ENCODE data around the gene OGDH.
"Not testable (repeated sequence)": the region's sequence is repeated elsewhere in the genome, so short reads cannot be mapped to it uniquely, and the experiment has no call there.

The OGDH gene

DNA sequence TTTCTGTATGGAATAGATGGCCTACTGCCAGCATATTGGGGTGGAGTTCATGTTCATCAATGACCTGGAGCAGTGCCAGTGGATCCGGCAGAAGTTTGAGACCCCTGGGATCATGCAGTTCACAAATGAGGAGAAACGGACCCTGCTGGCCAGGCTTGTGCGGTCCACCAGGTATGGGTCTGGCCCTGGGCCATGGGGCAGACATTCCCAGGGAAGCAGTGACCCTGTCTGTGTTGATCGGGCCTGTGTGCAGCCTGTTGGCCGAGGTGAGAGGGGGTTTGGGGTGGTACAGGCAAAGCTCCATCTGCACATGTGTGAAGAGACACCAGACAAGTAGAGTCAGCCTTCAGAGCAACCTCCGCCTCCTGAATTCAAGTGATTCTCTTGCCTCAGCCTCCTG lies 67.3 kb downstream of the OGDH start:
- no peak for DNase-seq

DNA sequence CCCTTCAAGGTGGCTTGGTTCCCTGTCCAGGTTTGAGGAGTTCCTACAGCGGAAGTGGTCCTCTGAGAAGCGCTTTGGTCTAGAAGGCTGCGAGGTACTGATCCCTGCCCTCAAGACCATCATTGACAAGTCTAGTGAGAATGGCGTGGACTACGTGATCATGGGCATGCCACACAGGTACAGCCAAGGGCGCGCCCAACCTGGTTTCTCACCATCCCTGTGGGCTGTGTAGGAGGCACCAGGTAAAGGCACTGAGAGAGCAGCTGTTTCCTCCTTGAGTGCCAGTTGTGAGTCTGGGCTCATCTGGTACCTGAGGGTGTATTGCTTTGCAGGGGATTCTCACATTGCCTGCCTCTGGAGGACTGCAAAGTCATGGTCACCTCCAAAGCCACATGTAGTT lies 68.0 kb downstream of the OGDH start:
- no peak for DNase-seq

DNA sequence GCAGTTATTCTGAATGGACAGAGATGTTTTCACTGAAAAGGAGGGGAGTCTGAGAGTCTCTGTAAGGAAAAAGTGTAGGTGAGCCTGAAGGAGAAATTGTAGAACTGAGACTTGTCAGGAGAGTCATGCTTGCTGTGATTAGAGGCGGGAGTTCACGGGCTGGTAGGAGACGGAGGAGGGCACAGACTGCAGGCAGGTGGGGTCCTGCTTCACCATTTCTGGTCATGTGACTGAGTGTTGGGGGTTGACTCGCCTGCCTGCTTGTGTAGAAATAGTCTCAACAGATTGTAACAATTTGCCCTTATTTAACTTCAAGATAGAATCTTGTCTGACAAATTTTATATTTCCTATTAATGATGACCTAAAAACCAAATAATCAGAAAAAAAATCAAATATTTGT lies 70.3 kb downstream of the OGDH start:
- DNase-seq, result no peak

DNA sequence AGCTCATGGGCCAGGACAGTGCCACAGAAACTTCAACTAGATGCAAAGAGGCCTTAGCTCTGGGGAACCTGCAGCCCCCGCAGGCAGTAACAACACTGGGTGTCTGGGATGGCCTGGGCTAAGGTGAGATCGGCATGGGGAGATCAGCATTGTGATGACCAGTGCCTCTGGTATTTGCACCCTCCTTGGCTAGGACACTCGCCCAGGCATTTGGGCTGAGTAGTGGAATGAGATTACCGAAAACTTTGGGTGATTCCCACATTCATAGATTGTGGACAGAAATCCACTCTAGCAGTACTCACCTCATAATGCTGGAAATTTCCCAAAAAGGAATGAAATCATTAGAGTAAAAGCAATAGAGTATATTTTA lies 71.7 kb downstream of the OGDH start:
- DNase-seq, result no peak

DNA sequence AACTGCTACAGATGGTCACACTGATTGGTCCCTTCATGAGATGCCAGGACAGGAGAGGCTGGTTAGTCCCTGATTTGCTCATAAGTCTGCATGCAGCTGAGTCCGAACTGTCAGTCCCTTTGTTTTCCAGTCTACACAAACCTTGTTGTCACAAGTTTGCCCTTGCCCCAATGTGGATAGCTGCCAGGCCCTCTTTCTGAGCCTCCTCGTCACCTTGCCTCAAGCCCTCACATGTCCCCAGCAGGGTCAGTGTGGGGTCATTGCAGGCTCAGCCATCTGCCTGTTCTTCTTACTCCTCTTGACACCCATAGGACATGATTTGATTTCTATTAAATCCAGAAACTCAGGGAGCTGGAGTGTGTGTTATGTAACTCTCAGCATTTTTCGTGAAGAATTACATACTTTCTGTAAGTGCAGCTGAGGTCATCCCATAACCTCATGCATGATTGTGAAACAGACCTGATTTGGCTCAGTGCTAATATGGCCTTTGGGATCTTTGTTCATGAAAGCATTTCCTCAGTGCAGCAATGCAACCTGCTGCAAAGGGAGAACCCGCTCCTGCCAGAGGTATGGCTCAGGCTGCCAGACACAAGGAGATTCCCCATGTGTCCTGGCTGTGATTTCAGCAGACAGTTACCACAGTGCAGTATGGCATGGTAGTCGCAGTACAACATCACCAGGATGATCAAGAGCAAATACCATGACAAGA lies 72.2 kb downstream of the OGDH start:
- DNase-seq, result no peak

DNA sequence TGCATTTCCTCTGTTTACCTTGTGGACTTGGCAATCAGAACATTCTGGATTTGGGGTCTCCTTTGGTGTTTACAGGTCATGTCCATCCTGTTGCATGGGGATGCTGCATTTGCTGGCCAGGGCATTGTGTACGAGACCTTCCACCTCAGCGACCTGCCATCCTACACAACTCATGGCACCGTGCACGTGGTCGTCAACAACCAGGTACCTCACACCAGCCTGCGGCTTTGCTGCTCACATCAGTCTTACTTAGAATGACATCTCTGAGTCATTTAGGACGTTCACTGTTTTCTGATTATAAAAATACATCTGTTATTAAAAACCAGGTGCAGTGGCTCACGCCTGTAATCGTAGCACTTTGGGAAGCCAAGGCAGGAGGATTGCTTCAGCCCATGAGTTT lies 75.2 kb downstream of the OGDH start:
- no peak for DNase-seq

DNA sequence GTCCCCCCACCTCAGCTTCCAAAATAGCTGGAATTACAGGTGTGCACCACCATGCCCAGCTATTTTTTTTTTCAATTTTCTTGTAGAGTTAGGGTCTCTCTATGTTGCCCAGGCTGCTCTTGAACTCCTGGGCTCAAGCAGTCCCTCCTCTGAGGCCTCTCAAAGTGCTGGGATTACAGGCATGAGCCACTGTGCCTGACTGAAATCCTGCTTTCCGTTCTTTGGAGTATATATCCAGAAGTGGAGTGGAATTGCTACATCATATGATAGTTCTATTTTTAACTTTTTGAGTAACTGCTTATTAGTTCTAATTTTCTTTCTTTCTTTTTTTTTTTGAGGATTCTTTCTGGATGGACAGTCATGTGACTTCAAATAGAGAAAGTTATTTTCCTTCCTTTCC lies 79.3 kb downstream of the OGDH start:
- DNase-seq, result no peak

DNA sequence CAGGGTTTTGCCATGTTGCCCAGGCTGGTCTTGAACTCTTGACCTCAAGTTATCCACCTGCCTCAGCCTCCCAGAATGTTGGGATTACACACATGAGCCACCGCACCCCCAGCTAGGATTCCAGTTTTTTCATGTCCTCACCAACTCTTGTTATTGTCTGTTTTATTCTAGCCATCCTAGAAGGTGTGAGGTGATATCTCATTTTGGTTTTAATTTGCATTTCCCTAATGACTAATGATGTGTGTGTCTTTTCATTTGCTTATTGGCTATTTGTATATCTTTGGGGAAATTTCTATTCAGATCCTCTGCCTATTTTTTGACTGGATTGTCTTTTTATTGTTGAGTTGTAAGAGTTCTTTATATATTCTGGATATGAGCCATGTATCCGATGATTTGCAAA lies 83.0 kb downstream of the OGDH start:
- no peak for DNase-seq

DNA sequence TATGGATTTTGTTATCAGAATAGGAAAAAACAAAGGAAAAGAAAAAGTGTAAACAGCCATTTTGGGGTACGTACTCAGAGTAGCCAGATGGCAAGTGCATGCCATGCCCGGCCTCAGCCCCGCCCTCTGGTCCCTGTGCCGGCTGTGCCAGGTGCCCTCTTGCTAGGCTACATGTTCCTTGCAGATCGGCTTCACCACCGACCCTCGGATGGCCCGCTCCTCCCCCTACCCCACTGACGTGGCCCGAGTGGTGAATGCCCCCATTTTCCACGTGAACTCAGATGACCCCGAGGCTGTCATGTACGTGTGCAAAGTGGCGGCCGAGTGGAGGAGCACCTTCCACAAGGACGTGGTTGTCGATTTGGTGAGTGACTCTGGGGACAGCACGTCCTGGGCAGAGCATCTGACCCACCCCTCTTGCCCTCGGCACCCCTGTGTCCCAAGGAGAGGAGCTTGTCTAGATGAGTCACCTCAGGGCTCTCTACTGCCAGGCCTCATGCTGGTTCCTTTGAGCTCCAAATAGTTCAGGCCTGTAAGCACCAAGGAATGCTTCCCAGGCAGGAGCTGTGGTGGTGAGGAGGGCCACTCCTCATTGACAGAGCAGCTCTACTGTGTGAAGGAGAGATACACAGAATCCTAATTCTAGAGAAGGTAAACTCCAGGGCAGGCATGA lies 87.3 kb downstream of the OGDH start:
- no peak for DNase-seq

DNA sequence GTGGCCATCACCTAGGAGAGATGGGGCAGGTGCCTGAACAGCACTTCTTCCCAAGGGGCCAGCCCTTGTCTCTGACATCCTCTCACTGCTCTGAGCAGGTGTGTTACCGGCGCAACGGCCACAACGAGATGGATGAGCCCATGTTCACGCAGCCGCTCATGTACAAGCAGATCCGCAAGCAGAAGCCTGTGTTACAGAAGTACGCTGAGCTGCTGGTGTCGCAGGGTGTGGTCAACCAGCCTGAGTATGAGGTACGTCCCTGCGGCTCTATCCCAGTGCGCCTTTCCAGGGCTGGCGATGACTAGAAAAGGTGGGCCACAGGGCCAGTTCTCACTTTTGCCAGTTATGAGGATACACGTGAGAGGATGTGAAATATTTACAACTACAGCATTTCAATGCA lies 87.9 kb downstream of the OGDH start:
- no peak for DNase-seq

DNA sequence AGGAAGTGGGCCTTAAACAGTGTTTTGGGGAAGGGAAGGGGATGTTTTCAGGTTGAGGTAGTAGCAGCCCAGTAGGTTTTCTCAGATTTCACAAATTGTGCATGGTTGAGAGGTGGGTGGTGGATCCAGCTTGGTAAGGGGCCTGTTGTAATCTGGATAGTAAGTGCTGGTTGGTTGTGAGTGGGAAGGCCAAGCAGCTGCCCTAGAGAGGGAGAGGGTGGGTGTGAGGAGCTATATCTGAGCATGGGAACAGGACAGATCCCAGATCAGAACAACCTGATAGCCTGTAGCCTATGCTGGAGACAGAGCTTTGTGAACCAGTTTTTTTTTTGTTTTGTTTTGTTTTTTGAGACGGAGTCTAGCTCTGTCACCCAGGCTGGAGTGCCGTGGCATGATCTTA lies 88.3 kb downstream of the OGDH start:
- no peak for DNase-seq

DNA sequence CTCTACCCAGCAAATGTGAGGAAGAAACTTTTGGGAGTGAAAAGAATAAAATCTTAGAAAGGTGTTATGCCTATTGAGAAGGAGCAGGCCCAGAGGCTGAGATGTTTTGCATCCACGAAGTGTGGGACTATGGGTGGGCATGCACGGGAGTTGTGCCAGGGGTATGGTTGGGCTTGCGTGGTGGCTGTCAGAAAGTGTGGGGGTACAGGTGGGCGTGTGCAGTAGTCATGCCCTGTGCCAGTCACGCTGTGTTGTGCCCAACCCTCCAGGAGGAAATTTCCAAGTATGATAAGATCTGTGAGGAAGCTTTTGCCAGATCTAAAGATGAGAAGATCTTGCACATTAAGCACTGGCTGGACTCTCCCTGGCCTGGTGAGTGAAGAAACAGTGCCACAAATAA lies 89.3 kb downstream of the OGDH start:
- DNase-seq, result no peak

DNA sequence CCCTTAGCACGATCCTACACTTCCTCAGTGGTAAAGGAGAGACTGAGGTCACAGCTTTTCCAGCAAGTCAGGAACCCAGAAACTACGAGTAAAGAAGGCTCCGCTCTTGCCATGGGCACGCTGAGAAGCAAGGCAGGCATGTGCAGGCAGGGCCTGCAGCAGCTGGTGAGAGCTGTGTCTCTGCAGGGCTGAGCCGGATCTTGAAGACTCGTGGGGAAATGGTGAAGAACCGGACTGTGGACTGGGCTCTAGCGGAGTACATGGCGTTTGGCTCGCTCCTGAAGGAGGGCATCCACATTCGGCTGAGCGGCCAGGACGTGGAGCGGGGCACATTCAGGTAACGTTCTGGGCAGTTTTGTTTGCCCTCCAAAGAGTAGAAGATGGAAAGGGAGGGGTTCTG lies 90.3 kb downstream of the OGDH start:
- DNase-seq, result no peak

DNA sequence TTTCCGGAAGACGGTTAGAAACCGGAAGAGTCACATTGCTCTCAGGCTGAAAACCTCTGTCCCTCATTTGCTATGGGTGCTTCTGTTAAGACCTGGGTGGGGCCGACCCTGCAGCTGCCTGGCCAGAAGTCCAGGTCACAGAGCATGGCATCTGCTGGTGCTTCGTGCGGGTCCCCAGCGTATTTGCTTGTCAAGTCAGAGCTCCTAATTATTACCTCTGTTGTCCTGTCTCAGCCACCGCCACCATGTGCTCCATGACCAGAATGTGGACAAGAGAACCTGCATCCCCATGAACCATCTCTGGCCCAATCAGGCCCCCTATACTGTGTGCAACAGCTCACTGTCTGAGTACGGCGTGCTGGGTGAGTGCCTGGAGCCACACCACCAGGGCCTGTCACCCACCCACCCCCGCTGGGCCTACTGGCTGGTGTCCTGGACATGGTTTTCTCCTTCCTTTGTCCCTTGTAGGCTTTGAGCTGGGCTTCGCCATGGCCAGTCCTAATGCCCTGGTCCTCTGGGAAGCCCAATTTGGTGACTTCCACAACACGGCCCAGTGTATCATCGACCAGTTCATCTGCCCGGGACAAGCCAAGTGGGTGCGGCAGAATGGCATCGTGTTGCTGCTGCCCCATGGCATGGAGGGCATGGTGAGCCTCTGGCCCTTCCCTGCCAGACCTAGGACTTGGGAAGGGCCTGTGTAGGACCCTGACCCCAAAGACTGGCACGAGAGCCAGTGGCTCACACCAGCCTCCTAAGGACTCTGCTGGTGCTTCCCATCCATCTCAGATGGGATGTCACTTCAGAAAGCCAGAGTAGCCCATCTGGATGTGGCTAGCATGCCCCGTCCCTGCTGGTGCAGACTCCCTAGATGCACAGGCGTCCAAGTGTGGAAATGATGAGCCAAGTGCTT lies 91.0 kb downstream of the OGDH start:
- no peak for DNase-seq

DNA sequence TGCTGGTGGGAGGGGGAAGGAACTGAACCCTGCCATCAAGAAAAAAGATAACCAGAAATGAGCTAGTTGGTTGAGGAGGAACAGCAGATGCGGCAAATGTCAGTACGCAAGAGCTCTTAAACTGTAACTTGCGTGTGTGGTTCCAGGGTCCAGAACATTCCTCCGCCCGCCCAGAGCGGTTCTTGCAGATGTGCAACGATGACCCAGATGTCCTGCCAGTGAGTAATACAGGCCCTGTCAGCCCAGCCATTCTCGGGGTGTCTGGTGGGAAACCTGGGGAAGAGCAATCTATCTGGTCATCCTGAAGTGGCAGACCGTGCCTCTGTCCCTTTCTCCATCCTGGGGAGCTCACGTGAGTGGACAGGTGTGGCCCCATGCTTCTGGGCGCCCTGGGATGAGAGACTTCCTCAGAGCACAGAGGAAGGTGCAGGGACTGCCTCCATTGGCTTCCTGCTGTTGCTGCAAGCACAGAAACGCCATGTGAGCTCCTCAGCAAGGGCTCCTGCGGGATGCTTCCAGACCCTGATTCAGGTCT lies 91.7 kb downstream of the OGDH start:
- DNase-seq, result no peak

DNA sequence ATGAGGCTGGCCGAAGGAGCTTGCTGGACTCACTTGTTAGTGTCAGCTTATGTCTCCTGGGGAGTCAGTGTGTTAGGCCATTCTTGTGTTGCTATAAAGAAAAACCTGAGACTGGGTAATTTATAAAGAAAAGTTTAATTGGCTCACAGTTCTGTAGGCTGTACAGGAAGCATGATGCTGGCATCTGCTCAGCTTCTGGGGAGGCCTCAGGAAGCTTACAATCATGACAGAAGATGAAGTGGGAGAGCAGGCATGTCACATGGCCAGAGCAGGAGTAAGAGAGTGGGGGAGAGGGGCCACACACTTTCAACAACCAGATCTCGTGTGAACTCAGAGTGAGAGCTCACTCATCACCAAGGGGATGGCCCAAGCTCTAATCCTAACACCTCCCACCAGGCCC lies 93.2 kb downstream of the OGDH start:
- DNase-seq, result not testable (repeated sequence)

DNA sequence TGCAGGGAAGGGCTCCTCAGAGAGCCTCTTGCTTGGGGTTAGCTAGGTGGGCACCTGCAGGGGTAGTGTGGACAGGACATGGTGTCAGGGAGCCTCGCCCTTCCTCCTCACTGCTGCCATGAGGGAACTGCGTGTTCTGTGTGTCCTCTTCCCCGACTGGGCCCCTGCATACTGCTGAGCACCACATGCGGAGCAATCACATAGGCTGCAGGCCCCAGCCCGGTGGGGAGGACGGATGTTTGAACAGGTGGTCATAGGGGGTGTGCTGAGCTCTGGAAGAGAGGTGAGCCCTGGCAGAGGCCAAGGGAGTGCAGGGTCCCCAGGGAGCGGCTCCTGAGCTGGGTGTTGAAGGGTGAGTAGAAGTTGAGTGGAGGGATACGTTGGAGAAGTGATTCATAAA lies 93.9 kb downstream of the OGDH start:
- DNase-seq, result peak; percentile 46

DNA sequence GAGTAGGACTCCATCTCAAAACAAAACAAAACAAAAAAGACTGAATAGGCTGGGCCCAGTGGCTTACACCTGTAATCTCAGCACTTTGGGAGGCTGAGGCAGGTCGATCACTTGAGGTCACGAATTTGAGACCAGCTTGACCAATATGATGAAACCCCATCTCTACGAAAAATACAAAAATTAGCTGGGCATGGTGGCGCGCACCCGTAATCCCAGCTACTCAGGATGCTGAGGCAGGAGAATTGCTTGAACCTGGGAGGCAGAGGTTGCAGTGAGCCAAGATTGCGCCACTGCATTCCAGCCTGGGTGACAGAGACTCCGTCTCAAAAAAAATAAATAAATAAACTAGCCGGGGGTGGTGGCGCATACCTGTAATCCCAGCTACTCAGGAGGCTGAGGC lies 97.0 kb downstream of the OGDH start:
- DNase-seq, result not testable (repeated sequence)

DNA sequence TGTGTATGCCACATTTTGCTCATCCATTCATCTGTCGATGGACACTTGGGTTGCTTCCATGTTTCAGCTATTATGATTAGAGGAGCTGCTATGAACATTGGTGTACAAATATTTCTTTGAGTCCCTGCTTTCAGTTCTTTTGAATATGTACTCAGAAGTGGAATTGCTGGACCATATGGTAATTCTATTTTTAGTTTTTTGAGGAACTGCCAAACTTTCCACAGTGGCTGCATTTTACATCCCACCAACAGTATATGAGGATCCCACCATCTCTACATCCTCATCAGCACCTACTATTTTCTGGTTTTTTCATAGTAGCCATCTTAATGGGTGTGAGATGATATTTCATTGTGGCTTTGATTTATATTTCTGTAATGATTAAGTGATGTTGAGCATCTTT lies 97.5 kb downstream of the OGDH start:
- no peak for DNase-seq

DNA sequence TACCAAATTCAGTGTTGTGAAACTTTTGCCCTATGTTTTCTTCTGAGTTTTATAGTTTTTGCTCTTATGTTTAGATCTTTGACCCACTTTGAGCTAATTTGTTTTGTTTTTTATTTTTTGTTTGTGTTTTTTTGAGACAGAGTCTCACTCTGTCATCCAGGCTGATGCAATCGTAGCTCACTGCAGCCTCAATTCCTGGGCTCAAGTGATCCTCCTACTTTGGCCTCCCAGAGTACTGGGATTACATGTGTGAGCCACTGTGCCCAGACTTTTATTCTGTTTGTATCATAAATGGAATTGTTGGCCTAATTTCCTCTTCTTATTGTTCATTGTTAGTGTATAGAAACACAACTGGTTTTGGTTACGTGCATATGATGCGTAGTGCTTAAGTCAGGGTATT lies 99.0 kb downstream of the OGDH start:
- no peak for DNase-seq

DNA sequence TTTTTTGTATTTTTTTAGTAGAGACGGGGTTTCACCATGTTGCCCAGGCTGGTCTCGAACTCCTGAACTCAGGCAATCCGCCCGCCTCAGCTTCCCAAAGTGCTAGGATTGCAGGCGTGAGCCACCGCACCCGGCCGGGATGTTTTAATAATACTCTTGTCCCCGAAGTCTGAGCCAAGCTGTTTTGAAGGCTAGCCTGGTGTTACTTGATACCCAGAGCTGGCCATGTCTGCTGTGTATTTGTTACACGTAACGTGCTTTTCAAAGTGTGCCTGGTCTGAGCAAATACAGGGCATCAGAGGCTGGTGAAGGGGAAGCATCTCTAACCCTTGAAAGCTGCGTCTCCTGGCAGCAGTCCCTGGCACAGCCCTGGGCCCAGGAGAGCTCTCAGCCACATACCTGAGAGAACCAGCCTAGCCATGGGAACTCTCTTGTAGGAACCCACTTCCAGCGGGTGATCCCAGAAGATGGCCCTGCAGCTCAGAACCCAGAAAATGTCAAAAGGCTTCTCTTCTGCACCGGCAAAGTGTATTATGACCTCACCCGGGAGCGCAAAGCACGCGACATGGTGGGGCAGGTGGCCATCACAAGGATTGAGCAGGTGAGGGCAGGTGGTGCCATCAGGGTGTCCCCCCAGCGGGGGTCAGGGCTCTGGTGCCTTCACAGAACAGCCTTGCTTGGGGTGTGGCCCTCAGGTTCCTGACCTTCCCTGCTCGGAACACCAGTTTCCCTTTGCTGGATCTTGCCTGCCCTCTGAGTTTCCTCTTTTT lies 100.5 kb downstream of the OGDH start:
- DNase-seq, result no peak

DNA sequence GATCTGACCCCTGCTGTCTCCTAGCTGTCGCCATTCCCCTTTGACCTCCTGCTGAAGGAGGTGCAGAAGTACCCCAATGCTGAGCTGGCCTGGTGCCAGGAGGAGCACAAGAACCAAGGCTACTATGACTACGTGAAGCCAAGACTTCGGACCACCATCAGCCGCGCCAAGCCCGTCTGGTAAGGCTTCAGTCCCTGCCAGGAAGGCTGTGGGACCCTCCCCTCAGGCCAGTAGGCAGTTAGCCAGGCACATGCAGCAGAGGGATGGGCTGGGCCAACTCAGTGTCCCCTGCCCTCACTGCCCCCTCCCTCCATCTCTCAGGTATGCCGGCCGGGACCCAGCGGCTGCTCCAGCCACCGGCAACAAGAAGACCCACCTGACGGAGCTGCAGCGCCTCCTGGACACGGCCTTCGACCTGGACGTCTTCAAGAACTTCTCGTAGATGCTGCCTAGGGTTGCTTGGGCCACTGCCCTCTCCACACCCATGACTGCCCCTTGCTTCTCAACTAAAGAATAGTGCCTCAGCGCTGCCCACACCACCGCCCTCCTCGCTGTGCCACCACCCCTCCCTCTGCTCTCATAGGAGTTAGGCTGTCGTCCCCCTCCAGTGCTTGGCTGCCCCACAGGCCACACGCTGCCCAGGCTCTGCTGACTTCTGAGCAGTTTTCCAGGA lies 101.3 kb downstream of the OGDH start:
- no peak for DNase-seq
